ENCODE measurements around the gene FCER1G. TPM values are rescaled to one million over a fixed set of nuclear protein-coding genes. Genes with fewer than 3 reads are reported as not detected.

FCER1G gene
- total RNA-seq, 2 donors from 2014 or later, result 27.0 to 42.0 TPM

DNA sequence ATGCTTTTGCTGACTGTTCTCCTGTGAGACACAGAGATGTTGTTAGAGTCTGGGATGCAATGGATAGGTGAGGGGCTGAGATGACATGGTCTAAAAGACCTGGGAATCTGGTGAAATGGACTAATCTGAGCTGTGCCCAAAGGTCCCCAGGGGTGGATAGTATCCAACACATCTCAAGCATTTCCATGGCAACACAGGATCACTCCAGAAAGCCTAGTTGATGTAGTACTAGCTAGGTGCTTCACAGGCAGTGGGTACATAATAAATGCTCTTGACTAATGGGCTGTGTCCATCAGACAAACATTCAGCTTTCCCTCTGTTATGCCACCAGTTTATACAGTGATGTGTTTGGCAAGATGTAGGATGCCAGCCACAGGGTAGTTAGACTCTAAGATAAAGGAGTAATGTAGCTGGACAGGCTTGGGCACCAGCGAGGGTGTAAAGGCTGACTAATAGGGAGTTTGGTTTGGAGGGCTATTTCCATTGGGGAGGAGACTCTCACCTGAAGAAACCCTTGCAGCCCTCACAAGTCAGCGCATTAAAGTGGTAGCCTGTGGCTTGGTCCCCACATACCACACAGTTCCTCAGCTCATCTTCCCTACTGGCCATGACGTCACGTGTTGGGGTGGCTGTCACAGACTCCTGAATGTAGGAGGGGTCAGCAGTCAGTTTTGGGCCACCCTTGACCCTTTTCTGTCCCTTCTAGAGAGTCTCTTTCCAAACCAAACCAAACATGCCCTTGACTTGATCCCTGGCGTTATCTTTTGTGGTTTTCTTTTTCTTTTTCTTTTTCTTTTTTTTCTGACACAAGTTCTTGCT lies 21.1 kb downstream of the FCER1G start:
- WGBS, 2 donors, result 60 to 66% methylated on average over 5 of the region's 5 CpGs
- DNase-seq (no peak), ATAC-seq (no peak)
- Histone ChIP-seq H3K4me1 (no peaks in the 10 kb centered on the region), H3K36me3 (replicated peaks in 1 of 2; ENCODE audit: insufficient read depth in 1 of 2, low read depth in 2 of 2) (no peaks in the 10 kb centered on the region), H3K4me3 (no peak overlapping the region), H3K27me3 (no peaks in the 10 kb centered on the region), H3K27ac (no peak overlapping the region), H3K9me3 (no peaks in the 10 kb centered on the region)
- intact Hi-C loops (cut with DNase I), result loop anchor here (10.0 kb wide), 1 partner anchor 49 kb away; no protein-coding TSS in a partner anchor
- TF ChIP-seq, protein P1, sequence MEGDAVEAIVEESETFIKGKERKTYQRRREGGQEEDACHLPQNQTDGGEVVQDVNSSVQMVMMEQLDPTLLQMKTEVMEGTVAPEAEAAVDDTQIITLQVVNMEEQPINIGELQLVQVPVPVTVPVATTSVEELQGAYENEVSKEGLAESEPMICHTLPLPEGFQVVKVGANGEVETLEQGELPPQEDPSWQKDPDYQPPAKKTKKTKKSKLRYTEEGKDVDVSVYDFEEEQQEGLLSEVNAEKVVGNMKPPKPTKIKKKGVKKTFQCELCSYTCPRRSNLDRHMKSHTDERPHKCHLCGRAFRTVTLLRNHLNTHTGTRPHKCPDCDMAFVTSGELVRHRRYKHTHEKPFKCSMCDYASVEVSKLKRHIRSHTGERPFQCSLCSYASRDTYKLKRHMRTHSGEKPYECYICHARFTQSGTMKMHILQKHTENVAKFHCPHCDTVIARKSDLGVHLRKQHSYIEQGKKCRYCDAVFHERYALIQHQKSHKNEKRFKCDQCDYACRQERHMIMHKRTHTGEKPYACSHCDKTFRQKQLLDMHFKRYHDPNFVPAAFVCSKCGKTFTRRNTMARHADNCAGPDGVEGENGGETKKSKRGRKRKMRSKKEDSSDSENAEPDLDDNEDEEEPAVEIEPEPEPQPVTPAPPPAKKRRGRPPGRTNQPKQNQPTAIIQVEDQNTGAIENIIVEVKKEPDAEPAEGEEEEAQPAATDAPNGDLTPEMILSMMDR (IDR thresholded peaks at IDR 0.05), result no peak
- TF ChIP-seq POLR2A (IDR thresholded peaks at IDR 0.05), result no peak

DNA sequence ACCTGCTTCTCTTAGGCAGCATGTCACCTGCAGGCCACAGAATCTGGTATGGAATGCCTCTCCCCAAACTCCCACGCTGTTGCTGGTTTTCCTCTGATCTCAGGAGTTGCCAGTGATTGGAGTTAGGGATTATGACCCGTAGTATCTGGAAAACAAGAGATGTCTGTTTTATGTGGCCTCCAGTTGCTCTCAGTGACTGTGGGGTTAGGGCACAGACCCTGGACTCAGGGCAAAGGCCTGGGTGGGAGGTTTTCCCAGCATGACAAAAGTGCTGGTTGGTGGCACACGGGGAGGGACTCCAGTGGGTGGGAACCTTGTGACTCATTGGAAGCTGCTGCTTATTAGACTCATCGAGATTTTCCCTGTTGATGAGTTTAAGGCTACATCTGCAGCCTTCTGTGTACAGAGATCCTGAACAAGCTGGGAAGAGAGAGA lies 23.0 kb downstream of the FCER1G start, which contains the start of gene NR1I3:
Gene NR1I3 (minus strand): TSS at position 165 of the 435 bp plus-strand sequence. CDS start 1,638 bp downstream, outside the sequence.
- WGBS, 2 donors, result 45 to 71% methylated on average over 4 of the region's 4 CpGs
- Histone ChIP-seq H3K27ac (no peak within 1 kb of the TSS), H3K36me3 (replicated peaks in 1 of 2; ENCODE audit: insufficient read depth in 1 of 2, low read depth in 2 of 2) (no peaks in the 10 kb centered on the region), H3K4me3 (no peak within 1 kb of the TSS), H3K9me3 (no peaks in the 10 kb centered on the region), H3K4me1 (no peaks in the 10 kb centered on the region), H3K27me3 (no peaks in the 10 kb centered on the region)
- ATAC-seq (no peak), DNase-seq (no peak)
- intact Hi-C loops (cut with DNase I), result loop anchor here (10.0 kb wide), 1 partner anchor 47 kb away; no protein-coding TSS in a partner anchor
- TF ChIP-seq, protein P1 (IDR thresholded peaks at IDR 0.05), result no peak
- TF ChIP-seq POLR2A (IDR thresholded peaks at IDR 0.05), result no peak

DNA sequence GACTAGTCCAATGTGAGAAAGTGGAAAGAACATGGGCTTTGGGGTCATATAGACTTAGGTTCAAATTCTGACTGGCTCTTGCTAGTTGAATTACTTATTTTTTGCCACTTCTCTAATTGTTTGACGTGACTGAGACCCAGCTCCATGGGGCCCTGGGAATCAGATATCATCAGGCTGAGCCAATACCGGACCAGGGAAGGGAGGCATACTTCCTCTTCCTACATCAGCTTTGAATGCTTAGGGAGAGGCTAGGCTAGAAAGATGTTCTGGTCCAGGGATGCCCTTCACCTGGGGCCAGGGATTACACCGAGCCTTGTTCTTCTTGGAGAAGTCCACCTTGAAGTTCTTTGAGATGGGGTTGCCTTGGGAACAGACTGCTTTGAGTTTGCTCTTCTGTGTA lies 26.6 kb downstream of the FCER1G start:
- no peak for ATAC-seq
- Histone ChIP-seq H3K36me3 (replicated peaks in 1 of 2; ENCODE audit: insufficient read depth in 1 of 2, low read depth in 2 of 2) (no peaks in the 10 kb centered on the region), H3K4me3 (no peak overlapping the region), H3K27ac (no peak overlapping the region), H3K9me3 (no peaks in the 10 kb centered on the region), H3K27me3 (no peaks in the 10 kb centered on the region), H3K4me1 (peaks cover 11% of the 10 kb centered on the region)
- 73 to 79% methylated on average over 2 to 3 of the region's 3 CpGs for WGBS, 2 donors
- intact Hi-C loops (cut with DNase I), result no loop called here
- TF ChIP-seq POLR2A (IDR thresholded peaks at IDR 0.05), result no peak
- TF ChIP-seq, protein P1 (IDR thresholded peaks at IDR 0.05), result no peak
- no peak for DNase-seq

DNA sequence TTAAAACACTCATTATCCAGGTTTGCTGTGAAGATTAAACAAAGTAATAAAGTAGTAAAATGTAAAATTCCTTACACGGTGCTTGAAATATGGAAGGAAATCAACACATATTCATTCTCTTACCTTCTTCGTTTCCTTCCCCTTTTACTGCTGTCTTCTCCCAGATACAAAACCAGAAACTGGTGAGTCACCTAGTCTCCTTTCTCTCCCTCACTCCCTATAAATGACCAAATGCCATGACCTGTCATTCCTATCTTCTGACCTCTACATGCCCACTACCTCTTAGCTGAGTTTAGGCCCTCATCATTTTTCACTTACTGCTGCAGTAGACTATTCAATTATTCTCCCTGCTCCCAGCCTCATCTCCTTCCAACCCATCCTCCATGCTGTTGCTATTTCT lies 27.2 kb downstream of the FCER1G start:
- Histone ChIP-seq H3K4me1 (peaks cover 11% of the 10 kb centered on the region), H3K27ac (no peak overlapping the region), H3K4me3 (no peak overlapping the region), H3K36me3 (replicated peaks in 1 of 2; ENCODE audit: insufficient read depth in 1 of 2, low read depth in 2 of 2) (no peaks in the 10 kb centered on the region), H3K27me3 (no peaks in the 10 kb centered on the region), H3K9me3 (no peaks in the 10 kb centered on the region)
- TF ChIP-seq POLR2A (IDR thresholded peaks at IDR 0.05), result no peak
- TF ChIP-seq, protein P1 (IDR thresholded peaks at IDR 0.05), result no peak
- DNase-seq, result no peak
- ATAC-seq, result no peak
- intact Hi-C loops (cut with DNase I), result no loop called here
- 58 to 87% methylated on average over 2 of the region's 2 CpGs for WGBS, 2 donors

Data from body of pancreas (tissue), 4 donors.